OCI-LY3 (cell line): ENCODE results near the gene XPO6.
A peak's percentile ranks its signal among the peaks of the same experiment; 100 is the strongest.

ENCODE experiments used
- H2AFZ ChIP-seq: fragments of 200-600, 300-600 bp; shearing (Covaris generic); 2 replicates; pipeline ENCODE4 v1.6.0; 2014; ENCODE audit warnings: antibody characterized with exemption, low read depth, low read length
- H3K27ac ChIP-seq: fragments of 200-600, 300-600 bp; sonication (generic); 2 replicates; pipeline ENCODE4 v1.5.1; 2014; ENCODE audit warnings: mild to moderate bottlenecking, low read length, moderate library complexity, mixed read lengths
- H3K27me3 ChIP-seq: fragments of 200-600, 300-600 bp; sonication (generic); 2 replicates; pipeline ENCODE4 v1.6.1; 2014; ENCODE audit warnings: low read depth, low read length, mixed read lengths
- H3K36me3 ChIP-seq: fragments of 200-600, 300-600 bp; sonication (generic); replicated peaks from 2 replicates; pipeline ENCODE3; 2014; ENCODE audit warnings: low read depth, low read length, mixed read lengths
- H3K4me1 ChIP-seq: fragments of 300-600, 200-600 bp; sonication (generic); 2 replicates; pipeline ENCODE4 v1.6.1; 2014; ENCODE audit warnings: low read length, mixed read lengths
- H3K4me2 ChIP-seq: fragments of 200-600, 300-600 bp; sonication (generic); 2 replicates; pipeline ENCODE4 v1.6.1; 2014; ENCODE audit warnings: low read length, mixed read lengths
- H3K4me3 ChIP-seq: fragments of 300-600, 200-600 bp; sonication (generic); 2 replicates; pipeline ENCODE4 v1.5.1; 2014; ENCODE audit warnings: antibody characterized with exemption, mild to moderate bottlenecking, low read length, moderate library complexity
- H3K79me2 ChIP-seq: fragments of 300-600, 200-600 bp; shearing (Covaris generic); 2 replicates; pipeline ENCODE4 v1.6.1; 2014; ENCODE audit warnings: mild to moderate bottlenecking, low read length, mixed read lengths
- H3K9ac ChIP-seq: fragments of 300-600, 200-600 bp; shearing (Covaris generic); 2 replicates; pipeline ENCODE4 v1.6.0; 2014; ENCODE audit warnings: mild to moderate bottlenecking, low read length, moderate library complexity
- H3K9me3 ChIP-seq: fragments of 200-600, 300-600 bp; shearing (Covaris generic); 2 replicates; pipeline ENCODE4 v1.6.1; 2014; ENCODE audit warnings: low read length, mixed read lengths; ENCODE audit not compliant: insufficient read depth
- H4K20me1 ChIP-seq: fragments of 200-600, 300-600 bp; sonication (generic); 2 replicates; pipeline ENCODE4 v1.6.1; 2016; ENCODE audit warnings: low read length, mixed read lengths; ENCODE audit not compliant: insufficient read depth
- CTCF ChIP-seq: fragments of 200-600, 300-600 bp; sonication (generic); IDR thresholded peaks from 2 replicates; pipeline ENCODE4 v1.5.1; 2014; ENCODE audit warnings: antibody characterized with exemption, low read length, low read depth
- EZH2phosphoT487 ChIP-seq: fragments of 200-600 bp; shearing (Covaris generic); IDR thresholded peaks from 2 replicates; pipeline ENCODE4 v1.6.1; 2018; ENCODE audit warnings: antibody characterized with exemption, mixed run types, low read depth

XPO6 gene

DNA sequence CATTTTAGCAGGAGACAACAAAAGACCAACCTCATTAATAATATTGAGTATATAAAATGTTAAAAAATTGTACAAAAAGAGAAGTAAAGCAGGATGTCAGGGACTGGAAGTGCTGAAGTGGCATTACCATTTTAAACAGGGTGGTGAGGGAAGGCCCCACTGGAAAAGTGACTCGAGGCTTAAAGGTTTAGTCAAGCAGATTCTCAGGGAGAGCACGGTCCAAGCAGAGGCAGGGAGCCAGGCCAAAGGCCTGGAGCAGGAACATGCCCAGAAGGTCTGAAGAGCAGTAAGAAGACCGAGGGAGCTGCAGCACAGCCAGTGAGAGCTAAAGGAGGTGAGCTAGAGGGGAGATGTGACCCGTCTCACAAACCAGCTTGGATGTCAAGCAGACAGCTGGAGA lies 7.6 kb downstream of the XPO6 start:
- H3K9ac ChIP-seq, result no peak overlapping the region
- H3K9me3 ChIP-seq, result no peaks in the 10 kb centered on the region
- H2AFZ ChIP-seq, result no peak overlapping the region
- H3K4me1 ChIP-seq, result peaks cover 38% of the 10 kb centered on the region
- H4K20me1 ChIP-seq, result peaks cover 77% of the 10 kb centered on the region
- peaks cover 100% of the 10 kb centered on the region for H3K79me2 ChIP-seq
- no peaks in the 10 kb centered on the region for H3K27me3 ChIP-seq
- H3K36me3 ChIP-seq, result peaks cover 79% of the 10 kb centered on the region
- H3K4me2 ChIP-seq, result no peak overlapping the region
- no peak overlapping the region for H3K4me3 ChIP-seq
- no peak overlapping the region for H3K27ac ChIP-seq
- TF ChIP-seq CTCF, result no peak
- no peak for TF ChIP-seq EZH2phosphoT487

GRCh38 chr16:28202147-28202746 lies 9.5 kb downstream of the XPO6 start:
- no peak overlapping the region for H2AFZ ChIP-seq
- H3K4me2 ChIP-seq, result peak overlapping the region; percentile 32
- peaks cover 100% of the 10 kb centered on the region for H3K79me2 ChIP-seq
- H3K9ac ChIP-seq, result peak overlapping the region; percentile 16; the same call in 1 of the 2 replicates
- H3K27me3 ChIP-seq, result no peaks in the 10 kb centered on the region
- peaks cover 62% of the 10 kb centered on the region for H3K36me3 ChIP-seq
- H3K4me3 ChIP-seq, result no peak overlapping the region
- TF ChIP-seq CTCF (peak; percentile 53), EZH2phosphoT487 (no peak)
- peaks cover 60% of the 10 kb centered on the region for H4K20me1 ChIP-seq
- peaks cover 33% of the 10 kb centered on the region for H3K4me1 ChIP-seq
- no peaks in the 10 kb centered on the region for H3K9me3 ChIP-seq
- H3K27ac ChIP-seq, result peak overlapping the region; percentile 59

DNA sequence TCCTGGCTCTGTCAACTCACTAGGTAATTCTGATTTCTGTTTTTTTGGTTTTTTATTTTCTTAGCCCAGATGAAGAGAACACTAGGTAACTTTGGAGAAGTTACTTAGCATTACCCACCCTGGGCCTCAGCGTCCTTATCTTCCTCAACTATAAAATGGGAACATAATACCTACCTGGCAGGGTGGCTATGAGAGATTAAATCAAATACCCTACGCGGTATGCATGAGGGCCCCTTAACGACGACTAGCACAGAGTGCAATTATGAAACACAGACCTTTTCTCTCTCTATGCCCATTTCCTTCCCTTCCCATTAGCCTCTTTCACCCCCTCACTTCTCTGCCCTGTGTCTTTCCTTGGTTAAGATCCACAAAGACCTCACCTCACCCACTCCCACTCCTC lies 11.1 kb downstream of the XPO6 start:
- Histone ChIP-seq H3K4me3 (no peak overlapping the region), H3K4me2 (no peak overlapping the region), H3K27ac (peak overlapping the region; percentile 45), H3K9ac (no peak overlapping the region), H3K4me1 (peaks cover 42% of the 10 kb centered on the region), H4K20me1 (peaks cover 51% of the 10 kb centered on the region), H3K79me2 (peaks cover 100% of the 10 kb centered on the region), H2AFZ (no peak overlapping the region), H3K36me3 (peaks cover 62% of the 10 kb centered on the region), H3K9me3 (no peaks in the 10 kb centered on the region), H3K27me3 (no peaks in the 10 kb centered on the region)
- TF ChIP-seq CTCF (no peak), EZH2phosphoT487 (no peak)

GRCh38 chr16:28196387-28196987 lies 15.3 kb downstream of the XPO6 start:
- H2AFZ ChIP-seq, result no peak overlapping the region
- no peaks in the 10 kb centered on the region for H3K9me3 ChIP-seq
- peaks cover 100% of the 10 kb centered on the region for H3K79me2 ChIP-seq
- peaks cover 37% of the 10 kb centered on the region for H3K36me3 ChIP-seq
- H3K4me1 ChIP-seq, result peaks cover 51% of the 10 kb centered on the region
- H3K4me3 ChIP-seq, result no peak overlapping the region
- no peak overlapping the region for H3K4me2 ChIP-seq
- no peak for TF ChIP-seq CTCF
- TF ChIP-seq EZH2phosphoT487, result no peak
- H3K27ac ChIP-seq, result peak overlapping the region; percentile 30
- H3K9ac ChIP-seq, result no peak overlapping the region
- H3K27me3 ChIP-seq, result no peaks in the 10 kb centered on the region
- peaks cover 21% of the 10 kb centered on the region for H4K20me1 ChIP-seq
